OCI-LY7 (cell line): ENCODE measurements around the gene LCN6. TPM values are rescaled to one million over a fixed set of nuclear protein-coding genes. Genes with fewer than 3 reads are reported as not detected.

Experiments used
- BruUV-seq: library from RNA; stranded (reverse); fragments of 400-500 nt; replicated peaks from 2 replicates; lab custom pipeline; 2021; lab: Mats Ljungman, UMichigan
- CTCF ChIA-PET: fragments of 300-600 bp; sonication (Branson Sonifier 250); formaldehyde crosslinking; loops from one replicate; lab custom pipeline; 2022; ENCODE audit warnings: antibody characterized with exemption; ENCODE audit not compliant: unreplicated experiment; lab: Charles Lee
- POLR2A ChIA-PET: fragments of 300-600 bp; sonication (Branson Sonifier 250); formaldehyde crosslinking; loops from one replicate; lab custom pipeline; 2022; ENCODE audit warnings: antibody characterized with exemption; lab: Charles Lee
- DNase-seq: peaks from one replicate; pipeline ENCODE4 v3.0.0-alpha.2; 2015; ENCODE audit warnings: low spot score
- H2AFZ ChIP-seq: fragments of 200-600 bp; sonication (generic), shearing (Covaris generic); 2 replicates; pipeline ENCODE4 v1.6.1; 2014; ENCODE audit warnings: mild to moderate bottlenecking, antibody characterized with exemption, low read length, moderate library complexity
- H3K27ac ChIP-seq: fragments of 200-600 bp; sonication (generic); 2 replicates; pipeline ENCODE4 v1.5.1; 2014; ENCODE audit warnings: mixed run types, low read depth, mild to moderate bottlenecking, moderate library complexity, low read length, inconsistent platforms; ENCODE audit not compliant: poor library complexity, severe bottlenecking
- H3K36me3 ChIP-seq: fragments of 200-600 bp; sonication (generic); 2 replicates; pipeline ENCODE4 v1.6.1; 2014; ENCODE audit warnings: mild to moderate bottlenecking, antibody characterized with exemption, low read length, moderate library complexity, mixed read lengths; ENCODE audit not compliant: insufficient read depth
- H3K4me1 ChIP-seq: fragments of 200-600 bp; sonication (generic); 2 replicates; pipeline ENCODE4 v1.5.1; 2014; ENCODE audit warnings: mild to moderate bottlenecking, low read length; ENCODE audit not compliant: insufficient read depth, poor library complexity, severe bottlenecking
- H3K4me2 ChIP-seq: fragments of 200-600 bp; sonication (generic); 2 replicates; pipeline ENCODE4 v1.6.1; 2014; ENCODE audit warnings: mild to moderate bottlenecking, low read length
- H3K4me3 ChIP-seq: fragments of 200-600 bp; sonication (generic); 2 replicates; pipeline ENCODE4 v1.5.1; 2014; ENCODE audit warnings: mild to moderate bottlenecking, low read depth, low read length; ENCODE audit not compliant: poor library complexity, severe bottlenecking
- H3K79me2 ChIP-seq: fragments of 200-600 bp; sonication (generic); 2 replicates; pipeline ENCODE4 v1.6.1; 2016; ENCODE audit warnings: low read depth, mild to moderate bottlenecking, low read length, moderate library complexity, mixed read lengths; ENCODE audit not compliant: insufficient read depth
- H3K9me2 ChIP-seq: fragments of 200-600 bp; sonication (generic); 2 replicates; pipeline ENCODE4 v1.6.1; 2016; ENCODE audit warnings: mild to moderate bottlenecking, low read length, mixed read lengths; ENCODE audit not compliant: insufficient read depth
- H3K9me3 ChIP-seq: fragments of 200-600 bp; sonication (generic); 2 replicates; pipeline ENCODE4 v1.6.1; 2014; ENCODE audit warnings: mild to moderate bottlenecking, mixed run types, low read length, mixed read lengths
- H4K20me1 ChIP-seq: fragments of 200-600 bp; sonication (generic); 2 replicates; pipeline ENCODE4 v1.6.1; 2014; ENCODE audit warnings: mild to moderate bottlenecking, antibody characterized with exemption, low read length, moderate library complexity, mixed read lengths; ENCODE audit not compliant: insufficient read depth
- CTCF ChIP-seq: fragments of 200-600 bp; sonication (generic); conservative IDR thresholded peaks from 2 replicates; pipeline ENCODE4 v1.5.1; 2014; ENCODE audit warnings: mild to moderate bottlenecking, antibody characterized with exemption, low read length, moderate library complexity, mixed read lengths
- EZH2phosphoT487 ChIP-seq: fragments of 200-600 bp; sonication (generic); IDR thresholded peaks from 2 replicates; pipeline ENCODE4 v1.6.1; 2018; ENCODE audit warnings: low read depth, borderline replicate concordance, mild to moderate bottlenecking, mixed run types, antibody characterized with exemption, low read length, moderate library complexity, mixed read lengths
- intact Hi-C: fragments of 100-400 bp; cut with micrococcal nuclease; formaldehyde crosslinking; loops from one replicate; pipeline ENCODE4 v1.10.0; 2022; ENCODE audit not compliant: unreplicated experiment
- total RNA-seq, 2 experiments: library from RNA; depleted of rRNA in 1 of 2; stranded (reverse); fragments of >200 nt in 1 of 2; shearing (Covaris generic) in 1 of 2; gene quantifications; 2 replicates each; pipeline ENCODE4 v1.2.3, GENCODE V29; 2014 to 2022

The LCN6 gene
- total RNA-seq, 2 experiments from 2014 or later = not detected

GRCh38 chr9:136697146-136697820 is 51.0 kb downstream of the LCN6 start:
- intact Hi-C loops = no loop called here
- Histone ChIP-seq H3K4me3 (no peak overlapping the region), H3K36me3 (no peaks in the 10 kb centered on the region), H4K20me1 (no peaks in the 10 kb centered on the region), H3K4me1 (peaks cover 8% of the 10 kb centered on the region), H3K4me2 (no peak overlapping the region), H3K27ac (no peak overlapping the region), H3K9me3 (no peaks in the 10 kb centered on the region), H3K79me2 (no peaks in the 10 kb centered on the region), H3K9me2 (no peaks in the 10 kb centered on the region), H2AFZ (no peak overlapping the region)
- ChIA-PET CTCF (no interaction called here), POLR2A (interaction anchor here (0.6 kb wide), 1 partner anchor 23 kb away, joined by 5 read pairs; no protein-coding TSS in a partner anchor)
- no TSS peak for BruUV-seq
- no peak for TF ChIP-seq CTCF
- no peak for TF ChIP-seq EZH2phosphoT487
- DNase-seq = no peak

GRCh38 chr9:136696502-136696901 is 51.8 kb downstream of the LCN6 start:
- Histone ChIP-seq H3K27ac (no peak overlapping the region), H3K9me2 (no peaks in the 10 kb centered on the region), H2AFZ (no peak overlapping the region), H3K9me3 (no peaks in the 10 kb centered on the region), H3K79me2 (no peaks in the 10 kb centered on the region), H3K4me2 (no peak overlapping the region), H4K20me1 (no peaks in the 10 kb centered on the region), H3K36me3 (no peaks in the 10 kb centered on the region), H3K4me1 (peaks cover 7% of the 10 kb centered on the region), H3K4me3 (no peak overlapping the region)
- ChIA-PET POLR2A (no interaction called here), CTCF (no interaction called here)
- BruUV-seq = no TSS peak
- TF ChIP-seq CTCF (no peak), EZH2phosphoT487 (no peak)
- intact Hi-C loops = no loop called here
- DNase-seq = no peak

- no peak overlapping the region for H2AFZ ChIP-seq
- DNase-seq = no peak
- H3K4me2 ChIP-seq = no peak overlapping the region
- CTCF ChIA-PET = no interaction called here
- H3K27ac ChIP-seq = no peak overlapping the region
- H3K9me3 ChIP-seq = no peaks in the 10 kb centered on the region
- H3K4me3 ChIP-seq = no peak overlapping the region
- no peak for TF ChIP-seq CTCF
- no peaks in the 10 kb centered on the region for H4K20me1 ChIP-seq
- no peaks in the 10 kb centered on the region for H3K36me3 ChIP-seq
- H3K9me2 ChIP-seq = no peaks in the 10 kb centered on the region
- intact Hi-C loops = no loop called here
- BruUV-seq = no TSS peak
- peaks cover 2% of the 10 kb centered on the region for H3K4me1 ChIP-seq
- POLR2A ChIA-PET = no interaction called here
- no peaks in the 10 kb centered on the region for H3K79me2 ChIP-seq
Observed at GRCh38 chr9:136695955-136696354, 52.4 kb downstream of the LCN6 start.
